Transverse colon (tissue), 4 donors: ENCODE measurements around the gene HDAC8.

Experiments used
- EP300 ChIP-seq: sonication (generic); formaldehyde crosslinking; IDR thresholded peaks from one replicate; pipeline ENCODE4 v1.6.1; 2017; ENCODE audit warnings: antibody characterized with exemption, low read depth
- POLR2A ChIP-seq: fragments of 450-650 bp; IDR thresholded peaks from one replicate; pipeline ENCODE4 v1.6.1; 2016; ENCODE audit warnings: antibody characterized with exemption, mild to moderate bottlenecking, moderate library complexity
- POLR2AphosphoS5 ChIP-seq, 3 donors: sonication (generic); formaldehyde crosslinking; IDR thresholded peaks; one replicate each; pipeline ENCODE4 v1.6.1; 2016; ENCODE audit warnings: antibody characterized with exemption in 3 of 3
- TF ChIP-seq, protein P1 (sequence below), 5 experiments: fragments of 200-600 bp in 3 of 5; fragments of 450-650 bp in 2 of 5; sonication (generic) in 3 of 5; IDR thresholded peaks; 1 replicate in 2 of 5; 2 replicates in 3 of 5; pipeline ENCODE4 v1.5.1; 2016 to 2017; ENCODE audit warnings: antibody characterized with exemption in 5 of 5, inconsistent platforms in 3 of 5, mild to moderate bottlenecking in 2 of 5, moderate library complexity in 1 of 5

GRCh38 chrX:72604705-72605104 lies 32.1 kb upstream of the HDAC8 start:
- TF ChIP-seq POLR2A (no peak), POLR2AphosphoS5 (IDR thresholded peaks at IDR 0.05) (no peak), EP300 (no peak)
- TF ChIP-seq, protein P1, sequence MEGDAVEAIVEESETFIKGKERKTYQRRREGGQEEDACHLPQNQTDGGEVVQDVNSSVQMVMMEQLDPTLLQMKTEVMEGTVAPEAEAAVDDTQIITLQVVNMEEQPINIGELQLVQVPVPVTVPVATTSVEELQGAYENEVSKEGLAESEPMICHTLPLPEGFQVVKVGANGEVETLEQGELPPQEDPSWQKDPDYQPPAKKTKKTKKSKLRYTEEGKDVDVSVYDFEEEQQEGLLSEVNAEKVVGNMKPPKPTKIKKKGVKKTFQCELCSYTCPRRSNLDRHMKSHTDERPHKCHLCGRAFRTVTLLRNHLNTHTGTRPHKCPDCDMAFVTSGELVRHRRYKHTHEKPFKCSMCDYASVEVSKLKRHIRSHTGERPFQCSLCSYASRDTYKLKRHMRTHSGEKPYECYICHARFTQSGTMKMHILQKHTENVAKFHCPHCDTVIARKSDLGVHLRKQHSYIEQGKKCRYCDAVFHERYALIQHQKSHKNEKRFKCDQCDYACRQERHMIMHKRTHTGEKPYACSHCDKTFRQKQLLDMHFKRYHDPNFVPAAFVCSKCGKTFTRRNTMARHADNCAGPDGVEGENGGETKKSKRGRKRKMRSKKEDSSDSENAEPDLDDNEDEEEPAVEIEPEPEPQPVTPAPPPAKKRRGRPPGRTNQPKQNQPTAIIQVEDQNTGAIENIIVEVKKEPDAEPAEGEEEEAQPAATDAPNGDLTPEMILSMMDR (IDR thresholded peaks at IDR 0.05): no peak
